Hippocampal formation (tissue), 2 donors: ENCODE data around the gene USH1G.

Experiments used
- DNase-seq, 2 donors: peaks; one replicate each; lab custom pipeline; 2025; lab: John Stamatoyannopoulos, UW

The USH1G gene

DNA sequence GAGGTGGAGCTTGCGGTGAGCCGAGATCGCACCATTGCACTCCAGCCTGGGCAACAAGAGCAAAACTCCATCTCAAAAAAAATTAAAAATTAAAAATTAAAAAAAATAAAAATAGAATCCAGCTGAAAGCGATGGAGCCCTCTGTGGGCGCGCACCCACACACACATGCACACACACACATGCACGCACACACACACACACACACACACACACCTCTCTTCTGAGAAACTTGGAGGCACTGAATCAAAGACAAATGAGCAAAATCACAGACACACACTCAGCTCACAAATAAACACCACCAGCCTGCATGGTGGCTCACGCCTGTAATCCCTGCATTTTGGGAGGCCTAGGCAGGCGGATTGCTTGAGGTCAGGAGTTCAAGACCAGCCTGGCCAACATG is 20.0 kb downstream of the USH1G start:
- no peak for DNase-seq

DNA sequence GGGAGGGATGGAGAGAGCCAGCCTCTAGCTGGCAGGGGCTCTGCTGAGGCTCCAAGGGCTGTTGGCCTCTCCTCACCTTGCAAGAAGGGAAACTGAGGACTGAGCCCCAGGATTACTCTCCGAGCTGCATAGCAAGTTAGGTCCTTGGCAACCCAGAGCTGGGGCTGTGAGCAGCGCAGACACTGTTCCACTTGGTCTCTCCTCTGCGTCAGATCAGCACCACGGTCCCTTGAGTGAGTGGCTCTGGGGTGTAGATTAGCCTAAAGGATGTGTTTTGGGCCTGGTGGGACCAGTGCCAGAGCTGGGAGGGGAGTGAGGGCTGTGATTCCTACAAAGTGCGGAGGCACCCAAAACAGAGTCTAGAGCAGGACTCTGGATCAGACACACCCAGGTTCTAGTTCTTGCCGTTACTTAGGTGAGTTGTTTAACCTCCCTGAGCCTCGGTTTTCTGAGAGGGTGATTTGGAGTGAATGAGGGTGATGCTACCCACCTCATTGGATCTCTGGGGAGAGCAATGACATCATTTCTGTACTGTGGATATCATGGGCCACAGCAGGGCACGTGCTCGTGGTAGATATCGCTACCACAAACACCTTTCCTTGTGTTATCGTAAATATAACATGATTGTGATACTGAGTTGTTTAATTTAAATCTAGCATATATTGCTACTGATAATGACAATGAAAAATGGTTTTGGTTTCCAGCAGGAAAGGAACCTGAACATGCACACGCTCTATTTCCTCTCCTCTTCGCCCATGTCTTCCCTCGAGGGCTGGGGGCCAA is 21.5 kb downstream of the USH1G start:
- no peak for DNase-seq

DNA sequence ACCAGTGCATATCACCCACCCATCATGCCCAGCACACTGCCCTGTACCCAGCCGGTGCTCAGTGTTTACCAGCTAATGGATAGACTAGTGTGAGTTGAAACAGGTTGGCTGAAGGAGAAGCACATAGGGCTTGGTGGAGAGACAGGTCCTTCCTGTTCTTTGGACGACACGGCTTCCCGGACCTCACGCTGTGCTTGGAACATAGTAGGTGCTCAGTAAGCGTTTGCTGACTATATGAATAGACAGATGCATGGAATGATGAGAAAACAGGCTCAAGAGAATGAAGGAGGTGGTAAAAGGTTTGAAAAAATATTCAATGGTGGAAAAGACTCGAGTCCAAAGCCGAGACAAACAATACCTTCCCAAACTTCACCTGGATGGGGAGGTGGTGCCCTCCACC is 22.8 kb downstream of the USH1G start:
- no peak for DNase-seq

DNA sequence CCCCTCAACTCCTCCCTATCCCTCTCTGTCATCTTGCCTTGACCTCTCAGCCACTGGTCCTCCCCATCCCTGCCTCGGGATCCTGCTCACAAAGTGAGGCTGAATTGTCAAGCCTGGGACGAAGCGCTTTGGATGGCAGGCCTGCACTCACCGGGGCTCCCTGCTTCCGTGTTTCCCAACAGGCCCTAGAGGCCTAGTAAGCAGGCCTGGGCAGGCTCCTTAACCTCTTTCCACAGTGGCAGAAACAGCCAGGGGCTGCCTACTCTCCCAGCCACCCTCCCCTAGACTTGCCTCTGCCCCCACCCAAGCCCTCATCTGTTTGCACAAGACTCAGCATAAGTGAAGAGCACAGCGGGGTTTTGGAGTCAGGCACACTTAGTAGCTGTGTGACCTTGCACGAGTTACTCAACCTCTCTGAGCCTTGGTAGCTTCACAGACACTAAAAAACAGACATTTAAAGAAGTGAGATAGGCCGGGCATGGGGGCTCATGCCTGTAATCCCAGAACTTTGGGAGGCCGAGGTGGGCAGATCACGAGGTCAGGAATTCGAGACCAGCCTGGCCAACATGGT is 24.6 kb downstream of the USH1G start:
- DNase-seq = no peak

DNA sequence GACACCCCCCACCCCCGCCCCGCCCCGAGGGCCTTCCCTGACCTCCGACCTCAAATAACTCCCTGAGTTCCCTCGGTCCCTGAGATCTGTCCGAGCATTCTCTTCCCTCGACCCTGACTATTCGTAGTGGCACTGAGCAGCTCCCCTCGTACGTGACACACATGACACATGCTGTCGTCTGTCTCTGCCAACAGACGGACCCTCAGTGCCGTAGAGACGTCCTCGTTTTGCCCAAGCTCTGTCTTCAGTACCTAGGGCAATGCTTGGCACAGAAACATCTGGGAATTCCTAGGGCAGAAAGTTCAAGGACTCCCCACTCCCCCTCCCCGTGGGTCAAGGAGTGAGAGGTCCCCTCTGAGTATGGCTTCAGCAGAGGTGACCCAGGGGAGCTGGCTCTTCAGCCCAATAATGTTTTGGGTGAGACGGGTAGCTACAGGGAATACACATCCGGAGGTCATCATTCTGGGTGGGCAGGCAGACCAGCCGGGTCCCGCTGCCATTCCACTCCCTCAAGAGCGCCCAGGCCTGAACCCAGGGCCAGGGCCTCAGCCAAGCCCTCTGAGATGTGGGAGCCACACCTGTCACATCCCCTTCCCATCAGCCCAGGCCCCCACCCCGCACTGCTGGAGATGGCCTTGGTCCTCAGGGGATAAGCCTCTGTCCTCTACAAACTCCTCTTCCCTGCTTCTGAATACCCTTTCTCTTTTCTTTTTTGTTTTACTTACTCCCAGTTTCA is 29.0 kb downstream of the USH1G start:
- DNase-seq = no peak

- DNase-seq = no peak
Measured at GRCh38 chr17:74892974-74893911, 29.8 kb downstream of the USH1G start, which contains the start of gene FADS6. Gene FADS6, minus strand, starts transcription at chr17:74893633. Its CDS starts 38 bp downstream, at chr17:74893595.

- no peak for DNase-seq
Measured at GRCh38 chr17:74892013-74892841, 30.8 kb downstream of the USH1G start.

GRCh38 chr17:74890554-74890953 is 32.5 kb downstream of the USH1G start:
- DNase-seq = no peak

- no peak for DNase-seq
Measured at GRCh38 chr17:74888469-74888868, 34.6 kb downstream of the USH1G start.

- DNase-seq = no peak
Measured at GRCh38 chr17:74883241-74883745, 39.8 kb downstream of the USH1G start.

DNA sequence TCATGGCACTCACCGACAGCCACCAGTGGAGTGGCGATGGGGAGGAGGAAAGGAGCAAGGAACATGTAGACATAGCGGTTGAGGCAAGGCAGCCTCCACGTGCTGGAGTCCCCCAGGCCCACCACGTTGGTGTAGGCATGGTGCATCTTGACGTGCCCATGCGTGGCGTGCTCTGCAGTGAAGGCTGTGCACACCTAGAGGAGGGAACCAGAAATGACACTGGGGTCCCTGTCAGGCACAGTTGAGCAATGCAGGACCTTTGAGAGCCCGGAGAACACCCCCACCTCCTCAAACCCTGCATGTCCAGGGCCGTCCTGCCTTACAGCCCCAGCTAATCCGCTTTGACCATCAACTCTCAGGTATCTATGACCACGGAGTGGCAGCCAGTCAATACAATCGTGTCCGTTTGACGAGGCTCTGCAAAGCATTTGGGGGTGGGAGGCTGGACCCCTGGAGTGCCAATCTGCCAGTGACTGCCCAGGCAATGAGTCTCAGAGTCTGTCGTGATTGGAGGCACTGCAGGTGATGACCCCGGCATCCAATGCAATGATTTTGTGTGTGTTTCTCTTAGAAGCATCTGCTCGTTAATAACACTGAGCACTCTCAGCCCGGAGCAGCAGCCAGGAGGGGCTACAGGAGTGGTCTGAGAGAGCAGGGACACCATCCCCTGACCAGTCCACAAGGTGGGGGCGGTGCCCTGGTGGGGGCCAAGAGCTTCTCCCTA is 40.4 kb downstream of the USH1G start:
- no peak for DNase-seq

DNA sequence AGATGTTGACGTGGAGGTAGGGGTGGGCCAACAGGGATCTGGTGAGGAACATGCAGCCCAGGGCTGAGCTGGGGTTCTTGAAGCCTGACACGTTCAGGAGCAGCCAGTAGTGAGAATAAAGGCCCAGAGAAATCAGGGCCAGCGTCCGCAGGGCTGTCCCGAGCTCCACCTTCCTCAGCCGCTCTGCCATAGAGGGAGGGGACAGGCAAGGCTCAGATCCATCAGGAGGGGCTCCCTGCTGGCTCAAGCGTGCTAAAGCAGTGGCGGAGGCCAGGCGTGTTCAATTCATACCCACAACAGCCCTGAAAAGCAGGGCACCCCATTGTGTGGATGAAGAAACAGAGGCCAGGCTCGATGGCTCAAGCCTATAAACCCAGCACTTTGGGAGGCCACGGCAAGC is 42.0 kb downstream of the USH1G start:
- DNase-seq = no peak

DNA sequence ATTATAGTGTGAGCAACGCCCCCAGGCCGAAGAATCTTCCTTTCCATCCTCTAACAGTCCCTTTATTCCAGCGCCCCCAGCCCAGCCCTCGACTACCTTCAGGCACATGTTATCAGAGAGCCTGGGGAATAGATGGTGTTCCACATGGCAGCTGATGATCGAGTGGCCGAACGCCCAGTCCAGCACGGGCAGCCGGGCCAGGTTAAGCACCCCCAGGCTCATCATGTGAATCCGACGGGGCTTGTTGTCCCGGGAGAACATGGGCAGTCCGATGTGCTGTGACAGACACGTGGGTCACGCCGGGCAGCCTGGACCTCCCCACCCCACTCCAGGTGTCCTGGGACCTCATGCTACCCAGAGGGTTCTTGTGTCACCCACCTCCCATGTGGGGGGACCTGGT is 43.7 kb downstream of the USH1G start:
- DNase-seq = no peak

- DNase-seq = no peak
Measured at GRCh38 chr17:74878658-74879057, 44.4 kb downstream of the USH1G start.

- DNase-seq = no peak
Measured at GRCh38 chr17:74877592-74878548, 45.2 kb downstream of the USH1G start.

GRCh38 chr17:74875977-74876593 is 47.0 kb downstream of the USH1G start:
- no peak for DNase-seq

DNA sequence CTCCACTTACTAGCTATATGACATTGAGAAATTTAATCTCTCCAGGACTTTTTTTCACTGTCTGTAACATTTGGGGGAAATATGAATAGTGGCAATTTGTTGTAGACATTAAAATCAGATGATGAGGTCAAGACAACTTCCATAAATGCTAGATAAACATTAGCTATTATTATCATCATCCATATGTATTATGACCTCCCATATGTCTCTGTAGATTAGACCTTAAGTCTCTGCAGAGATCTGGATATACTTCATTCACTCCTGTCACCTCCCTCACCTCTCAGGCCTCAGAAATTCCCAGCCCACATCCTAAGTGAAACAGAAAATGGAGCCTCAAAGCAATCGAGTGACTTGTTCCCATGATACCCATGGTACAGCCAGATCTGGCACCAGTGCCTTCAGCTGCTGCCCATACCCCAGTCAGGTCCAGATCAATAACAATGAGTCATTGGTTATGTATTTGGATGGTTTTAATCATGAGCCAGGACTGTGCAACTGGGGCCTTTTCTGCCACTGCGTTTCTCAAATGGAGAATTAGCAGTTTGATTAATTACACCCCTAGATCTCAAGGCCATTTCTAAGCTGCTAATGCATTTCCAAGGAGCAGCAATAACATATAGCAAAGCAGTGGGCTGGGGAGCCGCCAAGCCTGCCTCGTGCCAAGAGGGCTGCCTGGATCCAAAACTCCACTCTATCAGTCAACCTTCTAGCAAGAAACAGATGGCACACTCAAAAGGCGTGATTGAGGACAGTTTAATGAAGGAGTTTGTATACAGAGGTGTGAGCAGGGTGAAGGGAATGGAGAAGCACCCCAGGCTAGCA is 47.7 kb downstream of the USH1G start:
- no peak for DNase-seq

GRCh38 chr17:74874615-74875037 is 48.4 kb downstream of the USH1G start:
- DNase-seq = no peak
